IMR-90 (cell line): ENCODE data around the gene AGPS. TPM values are rescaled to one million over a fixed set of nuclear protein-coding genes. Genes with fewer than 3 reads are reported as not detected.
A peak's percentile ranks its signal among the peaks of the same experiment; 100 is the strongest.
"Not testable (repeated sequence)": the region's sequence is repeated elsewhere in the genome, so short reads cannot be mapped to it uniquely, and the experiment has no call there.

Source experiments
- ATAC-seq: fragments of 200-7000 bp; cut with Tn5 transposase; 2 replicates; pipeline ENCODE4 v1.9.1; 2020; ENCODE audit warnings: low read depth, mild to moderate bottlenecking, moderate library complexity
- BruUV-seq: library from RNA; stranded (reverse); fragments of 400-500 nt; replicated peaks from 2 replicates; lab custom pipeline; 2021; lab: Mats Ljungman, UMichigan
- CTCF ChIA-PET: fragments of 300-600 bp; formaldehyde crosslinking; extraction: SDS; loops from one replicate; lab custom pipeline; 2021; ENCODE audit warnings: antibody characterized with exemption; lab: Yijun Ruan, JAX
- POLR2A ChIA-PET: fragments of 300-600 bp; sonication (Branson Sonifier 250); formaldehyde crosslinking; loops from one replicate; lab custom pipeline; 2022; ENCODE audit warnings: antibody characterized with exemption; ENCODE audit not compliant: unreplicated experiment; lab: Charles Lee
- DNase-seq: peaks from one replicate; pipeline ENCODE4 v3.0.0; 2013
- H2AFZ ChIP-seq: replicated peaks from 2 replicates; pipeline ENCODE3; 2013; ENCODE audit warnings: low read length, mild to moderate bottlenecking; ENCODE audit not compliant: poor library complexity
- H2AK5ac ChIP-seq: 2 replicates; pipeline ENCODE4 v1.6.1; 2013; ENCODE audit warnings: low read depth, low read length, inconsistent platforms
- H2AK9ac ChIP-seq: replicated peaks from 2 replicates; pipeline ENCODE3; 2013; ENCODE audit warnings: mild to moderate bottlenecking, low read depth, low read length, moderate library complexity; ENCODE audit not compliant: poor library complexity
- H2BK120ac ChIP-seq: 2 replicates; pipeline ENCODE4 v1.6.1; 2013; ENCODE audit warnings: low read depth, low read length, inconsistent platforms
- H2BK15ac ChIP-seq: 3 replicates; pipeline ENCODE4 v1.6.1; 2013; ENCODE audit warnings: low read depth, low read length, inconsistent platforms
- H2BK20ac ChIP-seq: 2 replicates; pipeline ENCODE4 v1.6.1; 2013; ENCODE audit warnings: low read depth, mild to moderate bottlenecking, inconsistent platforms, low read length, moderate library complexity
- H2BK5ac ChIP-seq: 2 replicates; pipeline ENCODE4 v1.6.1; 2013; ENCODE audit warnings: mild to moderate bottlenecking, low read depth, low read length, inconsistent platforms; ENCODE audit not compliant: poor library complexity, severe bottlenecking
- H3K14ac ChIP-seq: replicated peaks from 2 replicates; pipeline ENCODE4 v1.6.1; 2013; ENCODE audit warnings: low read depth, low read length, inconsistent platforms
- H3K18ac ChIP-seq: 2 replicates; pipeline ENCODE4 v1.6.1; 2013; ENCODE audit warnings: low read depth, low read length, control low read depth
- H3K23ac ChIP-seq: 2 replicates; pipeline ENCODE4 v1.6.1; 2013; ENCODE audit warnings: low read depth, low read length, inconsistent platforms
- H3K27ac ChIP-seq: 2 replicates; pipeline ENCODE4 v1.5.1; 2013; ENCODE audit warnings: mild to moderate bottlenecking, control low read depth, low read length; ENCODE audit not compliant: insufficient read depth
- H3K27me3 ChIP-seq: 2 replicates; pipeline ENCODE4 v1.6.1; 2013; ENCODE audit warnings: low read length; ENCODE audit not compliant: control insufficient read depth, insufficient read depth
- H3K36me3 ChIP-seq: 2 replicates; pipeline ENCODE4 v1.6.1; 2013; ENCODE audit warnings: low read length, mixed read lengths; ENCODE audit not compliant: control insufficient read depth, insufficient read depth
- H3K4ac ChIP-seq: 2 replicates; pipeline ENCODE4 v1.6.1; 2013; ENCODE audit warnings: low read depth, low read length, inconsistent platforms
- H3K4me1 ChIP-seq: 2 replicates; pipeline ENCODE4 v1.6.1; 2013; ENCODE audit warnings: low read length, mixed read lengths; ENCODE audit not compliant: control insufficient read depth, insufficient read depth
- H3K4me2 ChIP-seq: 2 replicates; pipeline ENCODE4 v1.6.1; 2013; ENCODE audit warnings: low read depth, mild to moderate bottlenecking, control low read depth, low read length, moderate library complexity
- H3K4me3 ChIP-seq: 2 replicates; pipeline ENCODE4 v1.5.1; 2013; ENCODE audit warnings: low read depth, mild to moderate bottlenecking, control low read depth, low read length, moderate library complexity; ENCODE audit not compliant: insufficient read depth
- H3K56ac ChIP-seq: 2 replicates; pipeline ENCODE4 v1.6.1; 2013; ENCODE audit warnings: low read length, inconsistent platforms; ENCODE audit not compliant: insufficient read depth; ENCODE audit errors: extremely low read depth
- H3K79me1 ChIP-seq, 2 experiments: 2 replicates each; pipeline ENCODE4 v1.6.1; 2013; ENCODE audit warnings: low read length in 2 of 2, inconsistent platforms in 1 of 2, low read depth in 1 of 2
- H3K9ac ChIP-seq: 2 replicates; pipeline ENCODE4 v1.6.1; 2013; ENCODE audit warnings: low read depth, low read length, control low read depth
- H3K9me1 ChIP-seq: 2 replicates; pipeline ENCODE4 v1.6.1; 2013; ENCODE audit warnings: low read length, inconsistent platforms; ENCODE audit not compliant: insufficient read depth
- H3K9me3 ChIP-seq: 2 replicates; pipeline ENCODE4 v1.6.1; 2013; ENCODE audit warnings: low read length; ENCODE audit not compliant: control insufficient read depth, insufficient read depth
- H4K20me1 ChIP-seq: 2 replicates; pipeline ENCODE4 v1.6.1; 2013; ENCODE audit warnings: low read length, inconsistent platforms; ENCODE audit not compliant: insufficient read depth
- H4K5ac ChIP-seq: 2 replicates; pipeline ENCODE4 v1.6.1; 2013; ENCODE audit warnings: mild to moderate bottlenecking, low read depth, low read length, control low read depth
- H4K8ac ChIP-seq, 2 experiments: 2 replicates each; pipeline ENCODE4 v1.6.1; 2013; ENCODE audit warnings: low read depth in 2 of 2, low read length in 2 of 2, control low read depth in 1 of 2, inconsistent platforms in 1 of 2
- H4K91ac ChIP-seq: 2 replicates; pipeline ENCODE4 v1.6.1; 2013; ENCODE audit warnings: low read depth, low read length, inconsistent platforms; ENCODE audit not compliant: insufficient read depth
- WGBS, 2 experiments: methylation state at CpG; one replicate each; pipeline versions ENCODE4 v1.1.5 to v1.1.7; 2013; ENCODE audit warnings: missing lambda C conversion rate in 2 of 2; ENCODE audit not compliant: insufficient read length in 1 of 2; ENCODE audit errors: extremely low coverage in 2 of 2; 5-methylcytosine and 5-hydroxymethylcytosine counted together
- dilution Hi-C: fragments of 300-500 bp; cut with HindIII; formaldehyde crosslinking; loops from one replicate; pipeline ENCODE4 v1.14.3; 2018; ENCODE audit warnings: low sequenced_read_pairs; ENCODE audit not compliant: unreplicated experiment
- in situ Hi-C: fragments of 300-500 bp; cut with MboI; formaldehyde crosslinking; loops from 3 replicates; pipeline ENCODE4 v1.14.3; 2019; ENCODE audit warnings: low sequenced_read_pairs, inconsistent platforms, mixed read lengths
- intact Hi-C: fragments of 100-400 bp; cut with micrococcal nuclease; formaldehyde crosslinking; loops from 2 replicates; pipeline ENCODE4 v1.10.0; 2022
- polyA plus RNA-seq, 3 experiments: library from polyadenylated mRNA; depleted of rRNA; stranded (reverse); fragments of >200 nt; gene quantifications; 2 replicates each; pipeline ENCODE4 v1.2.3, GENCODE V29; 2012; ENCODE audit warnings: low replicate concordance in 1 of 3
- total RNA-seq: library from RNA; depleted of rRNA; stranded (reverse); fragments of >200 nt; gene quantifications from 2 replicates; pipeline ENCODE4 v1.2.3, GENCODE V29; 2012

Gene AGPS
- total and polyA plus RNA-seq, 2 of the 4 experiments (the other 2 are of a cell fraction), result 6.6 to 18.6 TPM

DNA sequence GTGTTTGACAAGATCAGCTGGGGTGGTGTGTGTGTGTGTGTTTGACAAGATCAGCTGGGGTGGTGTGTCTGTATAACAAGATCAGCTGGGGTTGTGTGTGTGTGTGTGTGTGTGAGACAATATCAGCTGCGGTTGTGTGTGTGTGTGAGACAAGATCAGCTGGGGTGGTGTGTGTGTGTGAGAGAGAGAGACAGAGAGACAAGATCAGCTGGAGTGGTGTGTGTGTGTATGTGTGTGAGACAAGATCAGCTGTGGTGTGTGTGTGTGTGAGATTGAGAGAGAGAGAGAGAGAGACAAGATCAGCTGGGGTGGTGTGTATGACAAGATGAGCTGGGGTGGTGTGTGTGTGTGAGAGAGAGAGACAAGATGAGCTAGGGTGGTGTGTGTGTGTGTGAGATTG, 41.5 kb upstream of the AGPS start:
- CTCF ChIA-PET, H4K5ac ChIP-seq, H3K36me3 ChIP-seq, H3K79me1 ChIP-seq, H4K91ac ChIP-seq, H4K8ac ChIP-seq, H3K23ac ChIP-seq, H4K20me1 ChIP-seq, H3K27me3 ChIP-seq, H2AK9ac ChIP-seq, H2AFZ ChIP-seq, H3K56ac ChIP-seq, H2BK15ac ChIP-seq, H2BK120ac ChIP-seq, H2BK20ac ChIP-seq, POLR2A ChIA-PET, in situ Hi-C loops, dilution Hi-C loops, H3K9me3 ChIP-seq, BruUV-seq, H3K9ac ChIP-seq, H2BK5ac ChIP-seq, ATAC-seq, H3K4me2 ChIP-seq, H3K4me3 ChIP-seq, H3K27ac ChIP-seq, DNase-seq, H3K14ac ChIP-seq, H3K4me1 ChIP-seq: not testable (repeated sequence)
- H2AK5ac ChIP-seq, result peak overlapping the region; percentile 44; the same call in 1 of the 2 replicates
- peak overlapping the region; percentile 51; the same call in 1 of the 2 replicates for H3K4ac ChIP-seq
- 50% methylated on average over 1 of the region's 1 CpG; no CpG with 5 or more reads in 1 of the 2 experiments for WGBS, 2 experiments
- intact Hi-C loops, result loop anchor here (5.0 kb wide), 1 partner anchor 36 kb away; no protein-coding TSS in a partner anchor
- H3K9me1 ChIP-seq, result peaks cover 10% of the 10 kb centered on the region; the same call in 1 of the 2 replicates
- H3K18ac ChIP-seq, result peak overlapping the region; percentile 64; the same call in 1 of the 2 replicates
